Heart right ventricle (tissue), 16 donors: ENCODE results near the gene GRN. TPM values are rescaled to one million over a fixed set of nuclear protein-coding genes. Genes with fewer than 3 reads are reported as not detected.

Experiments used
- ATAC-seq, 8 donors: fragments of 200-7000 bp; cut with Tn5 transposase; one replicate each; pipeline ENCODE4 v1.9.1; 2020; ENCODE audit warnings: mild to moderate bottlenecking in 8 of 8, moderate library complexity in 8 of 8, moderate number of reproducible peaks in 1 of 8
- DNase-seq, 2 donors: peaks; one replicate each; pipeline ENCODE4 v3.0.0-alpha.2; 2020
- H3K27ac ChIP-seq, 10 donors: fragments of 200-600 bp; sonication (generic) in 2 of 10; one replicate each; pipeline versions ENCODE4 v1.5.0 to v1.8.0; 2020 to 2022; ENCODE audit warnings: mild to moderate bottlenecking in 3 of 10
- H3K27me3 ChIP-seq, 7 donors: fragments of 200-600 bp; one replicate each; pipeline ENCODE4 v1.8.0; 2021 to 2022; ENCODE audit warnings: mild to moderate bottlenecking in 2 of 7
- H3K36me3 ChIP-seq, 9 donors: fragments of 200-600 bp; sonication (generic) in 1 of 9; one replicate each; pipeline versions ENCODE4 v1.5.0 to v1.8.0; 2020 to 2022; ENCODE audit warnings: mild to moderate bottlenecking in 2 of 9
- H3K4me1 ChIP-seq, 9 donors: fragments of 200-600 bp; sonication (generic) in 1 of 9; one replicate each; pipeline versions ENCODE4 v1.5.0 to v1.8.0; 2020 to 2022; ENCODE audit warnings: mild to moderate bottlenecking in 4 of 9
- H3K4me3 ChIP-seq, 10 donors: fragments of 200-600 bp; sonication (generic) in 2 of 10; one replicate each; pipeline versions ENCODE4 v1.5.0 to v1.8.0; 2020 to 2022; ENCODE audit warnings: mild to moderate bottlenecking in 7 of 10, moderate library complexity in 2 of 10
- H3K9me3 ChIP-seq, 11 donors: fragments of 200-600 bp in 10 of 11; sonication (generic) in 2 of 11; one replicate each; pipeline versions ENCODE4 v1.5.0 to v1.8.0; 2013 to 2022; ENCODE audit warnings: mild to moderate bottlenecking in 2 of 11, control low read depth in 1 of 11, moderate library complexity in 1 of 11
- CTCF ChIP-seq, 9 donors: fragments of 200-600 bp; sonication (generic) in 2 of 9; IDR thresholded peaks; one replicate each; pipeline versions ENCODE4 v1.5.0 to v1.8.0; 2021 to 2022; ENCODE audit warnings: antibody characterized with exemption in 9 of 9, mild to moderate bottlenecking in 5 of 9, moderate library complexity in 1 of 9
- WGBS, 2 donors: extraction: QIAGEN DNeasy Blood & Tissue Kit; methylation state at CpG; one replicate each; pipeline ENCODE4 v1.1.7; 2013; ENCODE audit warnings: inconsistent platforms in 1 of 2; 5-methylcytosine and 5-hydroxymethylcytosine counted together
- intact Hi-C, 10 donors: fragments of 100-400 bp; cut with DNase I; formaldehyde crosslinking; loops; one replicate each; pipeline versions ENCODE4 v1.11.1 to v1.14.2; 2022
- polyA plus RNA-seq, 2 donors: library from polyadenylated mRNA; stranded (reverse); fragments of 200-250 nt; gene quantifications; one replicate each; pipeline ENCODE4 v1.2.3, GENCODE V29; 2013
- total RNA-seq, 10 donors: library from RNA; stranded (reverse); fragmentation: NEBNext Ultra II Directional in 3 of 10; extraction: Animal tissue kit (Norgen Biotek cat#: 25700) in 3 of 10; gene quantifications; one replicate each; pipeline versions ENCODE4 v1.2.1 to v1.2.4, GENCODE V29; 2021 to 2023
- donor health status: Arrhythmogenic right ventricular cardiomyopathy.
- donor health status: ischemic (EF 13 %, LVEDD 7.1; RV severe dilation, severe dysfunction).
- donor health status: healthy with polysubstance abuse.
- donor health status: DM: no; HTN: yes; CAD: no.
- donor health status: DM: no; HTN: no; CAD: no.
- donor health status: ischemic (EF 25% LVEDD 6.9; RV normal size, moderate dysfunction).
- donor health status: ischemic (EF 25% LVEDD 5.7; RV mildly dilated, moderate dysfunction).
- donor health status: healthy.
- donor health status: DM: yes; HTN: yes; CAD: no.
- donor health status: Ischemic cardiomyopathy.
- donor health status: ischemic (EF 35%, LVEDD 5.7; RV mildly dilated, moderate dysfunction).
- donor health status: nonischemic (EF 11% LVEDD 7.7; RV severe dilation, severe dysfunction).
- donor health status: DM: yes; HTN: yes; CAD: no.
- donor health status: PGD.
- donor health status: ischemic (EF 29% LVEDD 5.4; RV normal size, mild dysfunction).
- donor health status: nonischemic (EF 23%, LVEDD 6.1; RV moderate dilation, normal function).

GRN gene
- total and polyA plus RNA-seq, 12 donors, result 41.5 to 303 (median 148) TPM

DNA sequence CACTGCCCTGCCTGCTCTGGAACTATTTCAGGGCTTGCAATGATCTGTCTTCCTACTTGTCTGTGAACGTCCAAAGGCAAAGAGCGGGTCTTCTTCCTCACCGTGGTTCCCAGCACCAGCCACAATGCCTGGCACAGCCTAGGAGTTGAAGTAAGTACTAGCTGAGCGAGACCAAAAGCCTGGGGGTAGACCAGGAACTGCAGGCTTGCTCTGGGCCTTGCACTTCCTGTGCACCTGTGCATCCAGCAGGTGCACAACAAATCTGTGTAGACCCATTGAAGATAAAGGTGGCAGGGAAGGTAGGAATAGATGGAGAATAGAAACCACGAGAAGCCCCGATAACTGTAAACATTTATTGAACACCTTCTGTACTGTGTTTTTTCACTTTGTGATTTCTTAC lies 13.9 kb downstream of the GRN start:
- TF ChIP-seq CTCF (IDR thresholded peaks at IDR 0.05), result no peak
- ATAC-seq, result no peak
- 78 to 82% methylated on average over 6 of the region's 6 CpGs for WGBS, 2 donors
- Histone ChIP-seq H3K27me3 (peaks cover 0 to 23% (median 0%) of the 10 kb centered on the region in 7 donors), H3K27ac (no peak overlapping the region), H3K4me1 (peaks cover 0 to 29% (median 16%) of the 10 kb centered on the region in 9 donors), H3K9me3 (no peaks in the 10 kb centered on the region), H3K4me3 (no peak overlapping the region), H3K36me3 (no peaks in the 10 kb centered on the region)
- intact Hi-C loops, result no loop called here
- DNase-seq, result no peak

DNA sequence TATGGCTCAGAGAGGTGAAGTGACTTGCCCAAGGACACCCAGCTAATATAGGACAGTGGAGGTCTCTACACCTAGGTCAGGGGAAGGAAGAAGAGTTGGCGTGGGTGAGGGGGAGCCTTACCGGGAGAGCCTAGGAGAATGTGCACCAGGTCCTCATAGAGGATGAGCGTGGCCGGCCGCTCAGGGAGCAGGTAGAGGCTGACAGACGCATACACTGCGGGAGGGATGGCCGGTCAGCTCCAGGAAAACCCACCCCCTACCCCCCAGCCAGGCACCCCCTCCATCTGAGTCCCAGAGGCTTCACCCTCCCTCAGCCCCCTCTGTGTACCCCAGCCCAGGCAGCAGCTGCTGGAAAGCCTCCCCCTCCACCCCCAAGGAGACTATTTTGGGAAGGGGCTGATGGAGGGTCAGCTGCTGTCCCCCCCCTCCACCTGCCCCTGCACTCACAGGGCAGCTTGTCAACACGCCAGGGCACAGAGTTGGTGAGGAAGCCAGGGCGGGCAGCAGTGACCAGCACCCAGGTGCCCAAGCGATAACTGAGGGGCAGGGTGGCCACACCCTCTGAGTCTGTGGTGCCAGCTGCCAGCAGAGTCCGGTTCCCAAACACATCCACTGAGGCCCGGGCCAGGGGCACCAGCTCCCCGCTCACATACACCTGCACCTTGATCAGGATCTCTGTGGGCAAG lies 14.5 kb downstream of the GRN start:
- intact Hi-C loops, result no loop called here
- WGBS, 2 donors, result 91 to 93% methylated on average over 14 of the region's 14 CpGs
- TF ChIP-seq CTCF (IDR thresholded peaks at IDR 0.05), result no peak
- H3K27ac ChIP-seq, result no peak overlapping the region
- DNase-seq (no peak), ATAC-seq (no peak)
- H3K4me1 ChIP-seq, result peaks cover 0 to 32% (median 17%) of the 10 kb centered on the region in 9 donors
- no peak overlapping the region for H3K4me3 ChIP-seq
- H3K36me3 ChIP-seq, result no peaks in the 10 kb centered on the region
- H3K9me3 ChIP-seq, result no peaks in the 10 kb centered on the region
- H3K27me3 ChIP-seq, result peaks cover 0 to 24% (median 0%) of the 10 kb centered on the region in 7 donors

DNA sequence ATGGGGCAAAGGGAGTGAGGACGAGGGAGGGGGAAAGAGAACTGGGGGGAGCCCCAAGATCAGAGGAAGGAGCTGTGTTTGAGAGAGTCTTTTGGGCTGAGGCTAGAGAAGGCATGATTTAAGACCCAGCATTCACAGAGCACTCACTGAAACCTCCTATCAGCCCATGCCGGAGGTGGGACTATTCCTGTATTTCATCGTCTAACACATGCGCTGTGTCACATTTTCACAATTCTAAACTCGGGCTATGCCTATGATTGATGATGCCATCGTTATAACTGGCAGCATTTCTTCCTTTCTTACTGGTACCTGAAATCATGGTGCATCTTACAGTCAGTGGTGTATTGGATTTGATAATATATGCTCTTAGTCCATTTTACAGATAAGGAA lies 15.0 kb downstream of the GRN start:
- intact Hi-C loops, result no loop called here
- H3K9me3 ChIP-seq, result no peaks in the 10 kb centered on the region
- TF ChIP-seq CTCF (IDR thresholded peaks at IDR 0.05), result no peak
- 63 to 71% methylated on average over 6 of the region's 6 CpGs for WGBS, 2 donors
- no peak overlapping the region for H3K4me3 ChIP-seq
- H3K27me3 ChIP-seq, result peaks cover 0 to 30% (median 0%) of the 10 kb centered on the region in 7 donors
- DNase-seq (no peak), ATAC-seq (no peak)
- peaks cover 0 to 32% (median 17%) of the 10 kb centered on the region in 9 donors for H3K4me1 ChIP-seq
- no peaks in the 10 kb centered on the region for H3K36me3 ChIP-seq
- no peak overlapping the region for H3K27ac ChIP-seq

GRCh38 chr17:44360826-44361225 lies 15.7 kb downstream of the GRN start:
- no peaks in the 10 kb centered on the region for H3K36me3 ChIP-seq
- H3K9me3 ChIP-seq, result no peaks in the 10 kb centered on the region
- H3K4me1 ChIP-seq, result peaks cover 0 to 32% (median 17%) of the 10 kb centered on the region in 9 donors
- H3K27ac ChIP-seq, result no peak overlapping the region
- intact Hi-C loops, result no loop called here
- DNase-seq (no peak), ATAC-seq (peak in 2 of 8 donors; percentile 13 to 28)
- no peak for TF ChIP-seq CTCF (IDR thresholded peaks at IDR 0.05)
- 56 to 58% methylated on average over 5 of the region's 5 CpGs for WGBS, 2 donors
- H3K4me3 ChIP-seq, result no peak overlapping the region
- peaks cover 0 to 34% (median 0%) of the 10 kb centered on the region in 7 donors for H3K27me3 ChIP-seq
